Activated CD4-positive, alpha-beta T cell treated with anti-CD3 and anti-CD28 coated beads for 48 hours (primary cell): Measurements from ENCODE around the gene ADISSP.

ENCODE experiments used
- DNase-seq: peaks from one replicate; pipeline ENCODE4 v3.0.0-alpha.2; 2020

Gene ADISSP

GRCh38 chr20:3734111-3734843 is 33.3 kb downstream of the ADISSP start:
- no peak for DNase-seq

GRCh38 chr20:3733119-3733995 is 34.2 kb downstream of the ADISSP start:
- DNase-seq, result no peak

- no peak for DNase-seq
Observed at GRCh38 chr20:3732327-3733118, 35.0 kb downstream of the ADISSP start, which contains the start of gene HSPA12B. Gene HSPA12B, plus strand, starts transcription at chr20:3732685. Its CDS starts 5,990 bp downstream, at chr20:3738675.

GRCh38 chr20:3731944-3732326 is 35.6 kb downstream of the ADISSP start:
- DNase-seq, result no peak

GRCh38 chr20:3730803-3731672 is 36.5 kb downstream of the ADISSP start:
- no peak for DNase-seq

GRCh38 chr20:3729811-3730540 is 37.6 kb downstream of the ADISSP start:
- DNase-seq, result no peak

- no peak for DNase-seq
Observed at GRCh38 chr20:3729378-3729777, 38.2 kb downstream of the ADISSP start.

- DNase-seq, result no peak
Observed at GRCh38 chr20:3728876-3729275, 38.7 kb downstream of the ADISSP start.

GRCh38 chr20:3728354-3728753 is 39.2 kb downstream of the ADISSP start:
- no peak for DNase-seq

- no peak for DNase-seq
Observed at GRCh38 chr20:3727401-3728021, 40.0 kb downstream of the ADISSP start.

- no peak for DNase-seq
Observed at GRCh38 chr20:3724356-3724755, 43.2 kb downstream of the ADISSP start.

GRCh38 chr20:3723284-3723683 is 44.3 kb downstream of the ADISSP start:
- DNase-seq, result no peak

GRCh38 chr20:3721912-3722311 is 45.6 kb downstream of the ADISSP start:
- no peak for DNase-seq

- DNase-seq, result no peak
Observed at GRCh38 chr20:3720626-3721025, 46.9 kb downstream of the ADISSP start.

- DNase-seq, result no peak
Observed at GRCh38 chr20:3720068-3720467, 47.5 kb downstream of the ADISSP start.

- no peak for DNase-seq
Observed at GRCh38 chr20:3719046-3719445, 48.5 kb downstream of the ADISSP start.

- DNase-seq, result peak; percentile 40
Observed at GRCh38 chr20:3716195-3716834, 51.2 kb downstream of the ADISSP start.

- DNase-seq, result no peak
Observed at GRCh38 chr20:3714092-3714491, 53.5 kb downstream of the ADISSP start.

GRCh38 chr20:3712279-3712873 is 55.2 kb downstream of the ADISSP start, which contains the start of gene SIGLEC1:
Gene SIGLEC1, minus strand, starts transcription at chr20:3712600. Its CDS starts 5,472 bp downstream, at chr20:3707128.
- no peak for DNase-seq

- DNase-seq, result no peak
Observed at GRCh38 chr20:3711484-3711941, 56.0 kb downstream of the ADISSP start.
